KOPT-K1 (cell line): ENCODE data around the gene CNST.
"Not testable (repeated sequence)": the region's sequence is repeated elsewhere in the genome, so short reads cannot be mapped to it uniquely, and the experiment has no call there.

Source experiments
- H3K27ac ChIP-seq: fragments of 200-600 bp; sonication (generic); 2 replicates; pipeline ENCODE4 v1.5.1; 2016; ENCODE audit warnings: antibody characterized with exemption, mild to moderate bottlenecking, low read depth, low read length; ENCODE audit not compliant: poor library complexity, severe bottlenecking
- H3K36me3 ChIP-seq: fragments of 200-600 bp; sonication (generic); 2 replicates; pipeline ENCODE4 v1.5.1; 2017; ENCODE audit warnings: antibody characterized with exemption, mild to moderate bottlenecking, low read length, moderate library complexity; ENCODE audit not compliant: insufficient read depth
- H3K9me3 ChIP-seq: fragments of 200-600 bp; sonication (generic); 2 replicates; pipeline ENCODE4 v1.5.1; 2017; ENCODE audit warnings: antibody characterized with exemption, low read length, mild to moderate bottlenecking; ENCODE audit not compliant: insufficient read depth, poor library complexity, severe bottlenecking

CNST gene

DNA sequence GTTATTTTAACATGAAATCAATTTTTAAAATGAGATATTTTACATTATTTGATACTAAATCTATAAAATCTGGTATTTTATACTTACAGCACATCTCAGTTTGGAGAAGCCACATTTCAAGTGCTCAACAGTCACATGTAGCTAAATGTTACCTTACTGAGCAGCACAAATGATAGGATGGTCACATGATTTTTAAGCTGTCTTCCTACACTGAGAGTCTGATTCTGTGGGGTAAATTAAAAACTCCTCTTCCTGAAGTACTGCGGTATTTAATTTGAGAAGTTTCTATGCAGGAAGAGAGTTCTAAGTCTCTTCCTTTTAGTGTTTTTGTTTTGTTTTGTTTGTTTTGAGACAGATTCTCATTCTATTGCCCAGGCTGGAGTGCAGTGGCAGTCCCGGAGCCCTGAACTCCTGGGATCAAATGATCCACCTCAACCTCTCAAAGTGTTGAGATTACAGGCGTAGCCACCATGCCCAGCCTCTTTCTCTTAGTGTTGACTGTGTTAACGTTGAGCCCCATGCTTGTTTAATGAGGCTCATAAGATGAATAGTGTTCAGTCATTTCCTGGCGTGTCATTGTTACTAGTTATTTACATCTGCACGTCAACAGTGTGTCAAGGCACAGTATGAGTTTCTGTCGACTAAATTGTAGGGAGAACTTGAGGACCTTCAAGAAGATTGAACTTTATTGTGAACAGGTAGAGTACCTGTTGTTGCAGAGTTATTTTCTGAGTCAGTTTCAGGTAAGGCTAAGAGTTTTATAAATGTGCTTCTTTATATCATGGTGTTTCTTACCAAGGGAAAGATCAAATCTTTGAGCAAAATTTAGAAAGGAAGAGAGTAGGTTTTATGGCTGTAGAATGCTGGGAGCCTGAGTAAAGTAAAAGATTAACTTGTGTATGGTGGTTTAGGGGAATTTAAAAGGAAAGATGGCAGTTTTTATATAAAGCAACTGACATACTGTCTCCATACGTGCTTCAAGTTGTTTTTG is 3.3 kb downstream of the CNST start:
- Histone ChIP-seq H3K9me3 (no peaks in the 10 kb centered on the region), H3K27ac (no peak overlapping the region)

DNA sequence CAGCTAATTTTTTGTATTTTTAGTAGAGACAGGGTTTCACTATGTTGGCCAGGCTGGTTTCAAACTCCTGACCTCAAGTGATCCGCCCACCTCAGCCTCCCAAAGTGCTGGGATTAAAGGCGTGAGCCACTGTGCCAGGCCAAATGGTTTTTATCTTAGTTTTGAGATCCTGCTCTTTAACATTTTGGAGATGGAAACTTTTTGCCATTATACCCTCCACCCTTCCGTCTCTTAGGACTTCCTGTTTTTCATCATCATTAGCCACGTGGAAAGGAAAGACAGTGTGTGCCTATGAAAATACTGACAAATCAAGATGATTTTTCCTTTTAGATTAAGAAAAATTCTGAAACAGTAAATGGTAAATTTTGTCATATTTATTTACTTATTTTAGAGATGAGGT is 5.1 kb downstream of the CNST start:
- not testable (repeated sequence) for H3K36me3 ChIP-seq, H3K9me3 ChIP-seq, H3K27ac ChIP-seq

More for the DNA sequence above, 3.3 kb downstream of the CNST start:
- no peaks in the 10 kb centered on the region; the same call in 1 of the 2 replicates for H3K36me3 ChIP-seq

DNA sequence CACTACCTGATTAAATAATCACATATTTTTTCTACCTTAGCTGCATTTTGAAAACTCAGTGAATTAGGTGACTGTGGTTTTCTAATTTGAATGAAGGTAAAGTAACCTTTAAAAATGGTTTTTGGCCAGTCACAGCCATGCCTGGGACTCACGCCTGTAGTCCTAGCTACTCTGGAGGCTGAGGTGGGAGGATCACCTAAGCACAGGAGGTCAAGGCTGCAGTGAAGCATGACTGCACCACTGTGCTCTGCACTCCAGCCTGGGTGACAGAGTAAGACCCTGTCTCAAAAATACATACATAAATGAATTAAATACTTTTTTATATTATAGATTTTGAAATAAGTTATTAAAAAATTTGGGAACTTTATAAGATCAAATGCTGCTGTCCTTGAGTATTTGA is 5.7 kb downstream of the CNST start:
- no peaks in the 10 kb centered on the region for H3K9me3 ChIP-seq
- H3K36me3 ChIP-seq, result no peaks in the 10 kb centered on the region; the same call in 1 of the 2 replicates
- no peak overlapping the region for H3K27ac ChIP-seq

DNA sequence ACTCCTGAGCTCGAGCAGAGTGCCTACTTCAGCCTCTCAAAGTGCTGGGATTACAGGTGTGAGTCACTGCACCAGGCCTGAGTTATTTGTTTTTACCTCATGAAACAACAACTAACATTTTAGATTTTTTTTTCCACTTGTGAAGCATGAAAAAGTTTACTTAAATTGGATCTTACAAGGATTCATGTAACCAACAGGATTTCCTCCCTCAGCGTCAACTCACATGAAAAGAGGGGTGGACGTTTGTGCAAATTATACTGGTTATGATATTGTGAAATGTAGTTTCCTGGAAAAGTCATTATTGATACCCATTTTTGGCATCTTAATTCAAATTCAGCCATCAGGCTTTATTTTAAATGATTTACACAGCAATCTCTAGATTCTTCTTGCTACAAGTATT is 6.5 kb downstream of the CNST start:
- Histone ChIP-seq H3K36me3 (no peaks in the 10 kb centered on the region; the same call in 1 of the 2 replicates), H3K27ac (no peak overlapping the region), H3K9me3 (no peaks in the 10 kb centered on the region)

DNA sequence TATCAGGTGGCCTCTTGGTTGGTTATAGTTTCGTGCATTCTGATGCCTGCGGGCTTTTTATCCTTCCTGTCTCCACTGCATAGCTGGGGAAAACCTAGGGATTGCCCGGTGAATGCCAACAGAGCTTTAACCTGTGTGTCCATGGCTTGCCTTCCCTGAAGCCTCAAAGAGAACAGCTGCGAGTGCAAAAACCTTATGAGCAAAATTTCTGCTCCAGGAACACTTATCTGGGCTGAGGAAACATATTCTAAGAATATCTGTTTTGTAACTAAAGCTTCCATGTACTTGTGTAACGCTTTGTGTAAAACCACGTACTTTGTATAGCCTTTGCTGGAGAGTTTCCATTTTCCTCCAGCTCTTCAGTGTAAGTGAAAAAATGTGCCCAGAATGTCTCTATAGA is 7.2 kb downstream of the CNST start:
- no peak overlapping the region for H3K27ac ChIP-seq
- H3K9me3 ChIP-seq, result no peaks in the 10 kb centered on the region
- H3K36me3 ChIP-seq, result no peaks in the 10 kb centered on the region; the same call in 1 of the 2 replicates

DNA sequence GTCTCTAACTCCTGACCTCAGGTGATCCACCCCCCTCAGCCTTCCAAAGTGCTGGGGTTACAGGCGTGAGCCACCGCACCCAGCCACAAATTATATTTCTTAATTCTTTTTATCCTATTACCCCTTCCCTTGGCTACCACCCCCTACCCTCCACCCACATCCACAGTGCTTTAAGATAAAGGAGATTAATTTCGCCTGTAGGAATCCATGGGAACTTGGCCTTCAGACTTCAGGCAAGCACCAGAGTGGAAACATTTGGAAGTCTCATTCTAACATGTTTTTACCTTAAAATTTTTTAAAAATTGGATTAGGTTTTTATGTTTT is 10.4 kb downstream of the CNST start:
- no peaks in the 10 kb centered on the region for H3K9me3 ChIP-seq
- H3K36me3 ChIP-seq, result peaks cover 4% of the 10 kb centered on the region; the same call in 1 of the 2 replicates
- H3K27ac ChIP-seq, result peak overlapping the region; percentile 54

DNA sequence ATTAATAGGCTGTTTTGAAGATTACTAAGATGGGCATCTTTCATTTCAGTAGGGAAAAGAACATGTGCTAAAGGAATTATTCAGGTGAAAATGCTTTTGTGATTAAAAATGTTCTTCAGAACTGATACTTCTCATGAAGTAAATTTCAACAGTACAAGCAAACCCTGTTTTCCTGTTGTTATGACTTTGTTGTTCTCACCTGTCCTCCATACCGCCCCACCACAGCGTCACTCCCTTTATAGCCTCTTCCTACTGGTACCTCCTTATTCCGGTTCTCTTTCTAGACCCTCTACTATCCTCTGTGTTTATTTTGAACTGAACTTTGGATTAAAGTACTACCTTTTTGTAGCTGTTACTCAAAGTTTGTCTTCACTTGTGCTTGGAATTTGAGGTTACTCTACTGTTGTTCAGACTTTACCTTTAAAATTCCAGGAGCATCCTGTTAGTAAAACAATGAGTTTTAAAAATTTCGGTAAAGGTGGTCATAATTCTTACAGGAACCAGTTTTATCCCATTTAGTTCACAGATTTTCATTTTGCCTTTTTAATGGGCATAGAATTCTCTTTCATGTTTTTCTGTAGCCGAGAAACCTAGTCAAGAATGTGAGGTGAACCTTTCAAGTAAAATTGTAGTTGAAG is 10.9 kb downstream of the CNST start:
- Histone ChIP-seq H3K9me3 (no peaks in the 10 kb centered on the region), H3K27ac (peak overlapping the region; percentile 54), H3K36me3 (peaks cover 8% of the 10 kb centered on the region; the same call in 1 of the 2 replicates)

DNA sequence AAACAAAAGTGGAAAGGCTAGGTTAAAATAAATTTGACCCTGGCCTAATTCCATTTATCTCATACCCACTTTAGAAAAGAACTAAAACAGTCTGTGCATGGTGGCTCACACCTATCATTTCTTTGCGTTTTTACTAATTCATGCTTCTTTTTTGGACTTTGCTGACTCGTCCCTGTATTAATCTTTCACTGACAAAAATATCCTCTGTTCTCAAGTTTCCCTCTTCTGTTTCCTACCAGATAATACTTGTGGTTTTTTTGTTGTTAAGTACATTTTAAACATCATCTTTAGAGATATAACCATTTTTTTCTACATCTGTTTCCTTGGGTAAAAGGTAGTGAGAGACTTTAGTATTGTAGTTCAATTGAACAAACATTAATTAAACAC is 11.5 kb downstream of the CNST start:
- Histone ChIP-seq H3K27ac (peak overlapping the region; percentile 54), H3K9me3 (no peaks in the 10 kb centered on the region), H3K36me3 (peaks cover 13% of the 10 kb centered on the region)

DNA sequence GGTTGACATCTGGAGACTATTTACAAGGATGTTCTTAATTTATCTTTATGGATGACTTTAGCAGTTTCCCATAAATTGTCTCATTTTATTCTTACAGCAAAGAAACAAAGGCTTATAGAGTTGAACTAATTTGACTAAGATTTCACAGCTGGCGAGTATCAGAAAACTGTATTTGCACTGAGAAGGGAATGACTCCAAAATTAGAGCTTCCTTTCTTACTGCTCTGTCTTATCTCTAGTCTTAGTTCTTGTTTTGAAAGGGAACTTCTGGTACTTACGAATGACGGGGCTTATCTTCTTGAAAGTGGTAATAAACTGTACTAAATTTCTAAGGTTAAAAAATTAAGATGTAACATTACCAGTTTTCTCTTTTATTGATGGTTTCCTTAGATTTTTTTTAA is 13.6 kb downstream of the CNST start:
- H3K36me3 ChIP-seq, result peaks cover 29% of the 10 kb centered on the region
- no peaks in the 10 kb centered on the region for H3K9me3 ChIP-seq
- no peak overlapping the region for H3K27ac ChIP-seq

DNA sequence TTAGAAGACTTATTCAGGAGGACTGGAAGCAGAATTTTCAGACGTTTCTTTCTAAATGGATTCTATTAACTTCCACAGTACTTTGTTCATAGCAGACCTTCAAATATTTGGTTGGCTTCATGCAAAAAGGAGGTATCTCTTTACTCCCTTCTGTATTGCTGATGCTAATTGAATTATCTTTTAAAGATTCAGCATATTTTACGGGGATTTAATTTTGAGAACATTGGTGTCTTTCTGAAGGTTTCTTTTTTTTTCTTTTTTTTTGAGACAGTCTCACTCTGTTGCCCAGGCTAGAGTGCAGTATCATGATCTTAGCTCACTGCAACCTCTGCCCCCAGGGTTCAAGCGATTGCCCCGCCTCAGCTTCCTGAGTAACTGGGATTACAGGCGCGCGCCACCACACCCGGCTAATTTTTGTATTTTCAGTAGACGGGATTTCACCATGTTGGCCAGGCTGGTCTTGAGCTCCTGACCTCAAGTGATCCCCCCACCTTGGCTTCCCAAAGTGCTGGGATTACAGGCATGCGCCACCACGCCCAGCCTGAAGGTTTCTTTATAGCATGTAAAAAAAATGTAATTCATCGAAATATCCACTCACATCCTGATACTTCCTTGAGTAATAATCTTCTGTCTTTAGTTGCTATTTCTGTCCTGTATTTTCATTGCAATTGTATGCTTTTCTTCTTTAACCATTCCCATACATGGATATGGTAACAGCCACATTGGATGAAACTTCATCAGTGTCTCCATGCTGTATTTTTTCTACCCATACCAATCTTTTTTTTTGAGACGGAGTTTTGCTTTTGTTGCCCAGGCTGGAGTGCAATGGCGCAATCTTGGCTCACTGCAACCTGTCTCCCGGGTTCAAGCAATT is 14.5 kb downstream of the CNST start:
- Histone ChIP-seq H3K27ac (no peak overlapping the region), H3K36me3 (peaks cover 36% of the 10 kb centered on the region), H3K9me3 (no peaks in the 10 kb centered on the region)

DNA sequence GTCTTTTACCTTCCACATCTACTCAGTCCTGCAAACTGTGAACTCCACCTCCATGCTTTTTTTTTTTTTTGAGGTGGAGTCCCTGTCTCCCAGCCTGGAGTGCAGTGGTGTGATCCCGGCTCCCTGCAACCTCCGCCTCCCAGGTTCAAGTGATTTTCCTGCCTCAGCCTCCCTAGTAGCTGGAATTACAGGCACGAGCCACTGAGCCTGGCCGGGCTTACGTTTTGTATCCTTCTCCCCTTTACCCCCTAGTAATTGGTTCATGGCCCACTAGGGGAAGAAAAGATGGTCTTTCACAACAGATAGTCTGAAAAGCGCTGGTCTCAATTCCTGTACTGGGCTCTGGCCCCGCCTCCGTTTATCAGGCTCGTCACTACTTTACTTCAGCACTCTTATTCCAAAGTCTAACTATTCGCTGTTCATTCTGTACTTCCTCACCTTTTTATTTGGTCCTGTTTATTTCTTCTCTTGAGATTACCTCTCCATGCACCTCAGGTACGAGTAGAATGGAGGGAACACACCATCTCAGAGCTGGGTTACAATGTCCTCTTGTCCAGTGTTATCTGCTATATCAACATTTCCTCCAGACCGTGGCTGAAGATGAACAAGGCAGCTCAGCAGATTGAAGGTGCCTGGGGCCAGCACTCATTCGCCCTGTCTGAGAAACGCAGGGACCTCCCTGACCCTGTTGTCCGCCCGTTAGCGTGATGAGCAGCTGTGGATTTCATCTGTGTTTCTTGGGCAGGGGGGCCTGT is 16.2 kb downstream of the CNST start:
- Histone ChIP-seq H3K36me3 (peaks cover 36% of the 10 kb centered on the region), H3K27ac (no peak overlapping the region), H3K9me3 (no peaks in the 10 kb centered on the region)

DNA sequence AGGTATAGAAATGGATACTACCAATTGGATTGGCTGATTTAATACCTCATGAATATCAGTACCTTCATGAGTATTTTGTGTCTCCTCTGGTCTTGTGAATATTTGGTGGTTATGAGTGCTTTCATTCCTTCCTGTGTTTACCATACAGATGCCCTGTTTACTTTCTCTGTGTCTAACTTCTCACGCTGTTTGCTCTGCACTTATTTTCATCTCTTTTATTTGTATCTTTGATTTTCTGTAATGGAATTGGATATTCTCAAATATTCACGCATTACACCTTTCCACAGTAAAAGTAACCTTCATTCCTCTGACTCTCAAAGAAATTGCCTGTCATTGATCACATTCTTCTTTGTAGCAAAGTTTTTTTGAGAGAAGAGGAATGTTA is 16.8 kb downstream of the CNST start:
- H3K36me3 ChIP-seq, result peaks cover 36% of the 10 kb centered on the region
- no peaks in the 10 kb centered on the region for H3K9me3 ChIP-seq
- no peak overlapping the region for H3K27ac ChIP-seq

DNA sequence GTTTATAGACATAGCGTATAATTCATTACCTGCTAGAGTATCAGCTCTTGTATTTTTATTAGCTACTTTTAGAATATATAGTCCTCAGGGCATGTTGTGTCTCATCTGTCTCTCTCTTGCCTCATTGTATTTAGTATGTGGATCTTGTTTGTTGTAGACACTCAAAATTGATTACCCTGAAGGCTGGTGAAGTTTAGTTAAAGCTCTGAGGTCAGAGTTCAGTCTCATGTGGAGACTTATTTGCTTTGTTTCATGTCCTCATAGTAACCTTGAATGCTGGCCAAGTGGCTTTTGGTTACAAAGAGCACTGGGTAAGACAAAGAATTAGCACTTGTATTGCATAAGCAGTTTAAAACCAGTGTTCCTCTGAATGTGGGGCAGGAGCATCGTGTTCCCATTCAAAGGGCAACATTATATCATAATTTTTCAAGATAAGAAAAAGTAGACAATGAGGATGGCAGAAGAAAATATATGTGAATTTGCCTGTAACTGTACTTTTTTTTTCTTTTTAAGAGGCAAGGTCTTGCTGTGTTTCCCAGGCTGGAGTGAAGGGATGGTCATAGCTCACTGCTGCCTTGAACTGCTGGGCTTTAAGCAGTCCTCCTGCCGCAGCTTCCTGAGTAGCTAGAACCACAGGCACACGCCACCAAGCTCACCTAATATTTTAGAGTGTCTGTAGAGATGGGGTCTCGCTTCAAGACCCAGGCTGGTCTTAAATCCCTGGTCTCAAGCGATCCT is 17.4 kb downstream of the CNST start:
- Histone ChIP-seq H3K36me3 (peaks cover 36% of the 10 kb centered on the region), H3K9me3 (no peaks in the 10 kb centered on the region), H3K27ac (no peak overlapping the region)

DNA sequence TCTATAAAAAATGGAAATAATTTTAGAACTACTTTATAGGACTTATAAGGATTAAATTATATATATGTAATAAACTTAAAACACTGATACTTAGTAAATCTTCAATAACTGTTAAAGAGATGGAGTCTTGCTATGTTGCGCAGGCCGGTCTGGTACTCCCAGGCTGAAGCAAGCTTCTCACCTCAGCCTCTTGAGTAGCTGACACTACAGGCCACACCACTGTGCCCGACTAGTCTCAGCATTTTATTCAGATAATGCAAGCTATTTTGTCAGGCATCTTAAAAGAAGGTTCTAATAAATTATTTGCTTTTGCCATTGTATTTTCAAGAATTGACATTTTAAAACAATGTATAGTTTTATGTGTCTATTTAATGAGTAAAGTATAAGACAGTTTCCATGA is 20.8 kb downstream of the CNST start:
- Histone ChIP-seq H3K9me3 (peaks cover 14% of the 10 kb centered on the region), H3K36me3 (peaks cover 42% of the 10 kb centered on the region), H3K27ac (no peak overlapping the region)
